Gastrocnemius medialis (tissue), 4 donors: ENCODE results near the gene PIK3C2B.

Source experiments
- CTCF ChIP-seq, 5 experiments: fragments of 450-650 bp in 3 of 5; fragments of 200-600 bp in 2 of 5; sonication (generic) in 2 of 5; IDR thresholded peaks in 4 of 5; conservative IDR thresholded peaks in 1 of 5; 1 replicate in 4 of 5; 2 replicates in 1 of 5; pipeline ENCODE4 v1.5.1; 2016 to 2019; ENCODE audit warnings: antibody characterized with exemption in 5 of 5, mild to moderate bottlenecking in 3 of 5, moderate library complexity in 3 of 5
- POLR2A ChIP-seq, 2 donors: fragments of 450-650 bp; IDR thresholded peaks; one replicate each; pipeline ENCODE4 v1.6.1; 2017; ENCODE audit warnings: antibody characterized with exemption in 2 of 2, mild to moderate bottlenecking in 2 of 2, moderate library complexity in 2 of 2

- TF ChIP-seq POLR2A (IDR thresholded peaks at IDR 0.05): no peak
- TF ChIP-seq CTCF (IDR thresholded peaks at IDR 0.05 in 4 of 5, conservative IDR thresholded peaks at IDR 0.05 in 1 of 5): no peak
These were observed 16.3 kb downstream of the PIK3C2B start for GRCh38 chr1:204478172-204478899.
